SHP77 treated with DMSO at 0.1 percent for 48 hours (cell line): ENCODE results near the gene AMDHD2.
"Not testable (repeated sequence)": the region's sequence is repeated elsewhere in the genome, so short reads cannot be mapped to it uniquely, and the experiment has no call there.

Source experiments
- DNase-seq: peaks from one replicate; lab custom pipeline; 2025; lab: John Stamatoyannopoulos, UW

AMDHD2 gene, protein sequence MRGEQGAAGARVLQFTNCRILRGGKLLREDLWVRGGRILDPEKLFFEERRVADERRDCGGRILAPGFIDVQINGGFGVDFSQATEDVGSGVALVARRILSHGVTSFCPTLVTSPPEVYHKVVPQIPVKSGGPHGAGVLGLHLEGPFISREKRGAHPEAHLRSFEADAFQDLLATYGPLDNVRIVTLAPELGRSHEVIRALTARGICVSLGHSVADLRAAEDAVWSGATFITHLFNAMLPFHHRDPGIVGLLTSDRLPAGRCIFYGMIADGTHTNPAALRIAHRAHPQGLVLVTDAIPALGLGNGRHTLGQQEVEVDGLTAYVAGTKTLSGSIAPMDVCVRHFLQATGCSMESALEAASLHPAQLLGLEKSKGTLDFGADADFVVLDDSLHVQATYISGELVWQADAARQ

DNA sequence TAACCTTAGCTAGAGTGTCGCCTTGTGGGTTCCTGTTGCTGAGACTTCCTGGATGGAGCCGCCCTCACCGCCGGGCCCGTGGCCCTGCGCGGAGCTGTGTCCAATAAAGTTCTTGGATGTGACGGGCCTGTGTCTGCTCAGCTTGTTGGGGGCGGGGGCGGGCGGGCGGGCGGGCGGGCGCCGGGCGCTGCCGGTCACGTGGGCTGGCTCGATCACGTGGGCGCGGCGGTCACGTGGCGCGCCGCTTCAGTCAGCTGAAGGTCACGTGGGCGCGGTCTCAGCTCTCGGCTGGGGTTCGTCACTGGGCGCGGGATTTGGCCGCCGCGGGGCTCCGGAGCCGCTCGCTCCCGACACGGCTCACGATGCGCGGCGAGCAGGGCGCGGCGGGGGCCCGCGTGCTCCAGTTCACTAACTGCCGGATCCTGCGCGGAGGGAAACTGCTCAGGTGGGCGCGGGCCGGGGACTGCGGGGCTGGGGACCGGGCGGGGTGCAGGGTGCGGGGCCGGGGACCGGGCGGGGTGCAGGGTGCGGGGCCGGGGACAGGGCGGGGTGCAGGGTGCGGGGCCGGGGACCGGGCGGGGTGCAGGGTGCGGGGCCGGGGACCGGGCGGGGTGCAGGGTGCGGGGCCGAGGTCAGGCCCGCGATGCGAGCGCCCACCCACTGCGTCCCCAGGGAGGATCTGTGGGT is at the start of gene AMDHD2:
TSS of gene AMDHD2 (plus strand) at position 275 of the 687 bp plus-strand sequence. CDS start at position 363, 88 bp downstream.
- DNase-seq, result peak; percentile 54

DNA sequence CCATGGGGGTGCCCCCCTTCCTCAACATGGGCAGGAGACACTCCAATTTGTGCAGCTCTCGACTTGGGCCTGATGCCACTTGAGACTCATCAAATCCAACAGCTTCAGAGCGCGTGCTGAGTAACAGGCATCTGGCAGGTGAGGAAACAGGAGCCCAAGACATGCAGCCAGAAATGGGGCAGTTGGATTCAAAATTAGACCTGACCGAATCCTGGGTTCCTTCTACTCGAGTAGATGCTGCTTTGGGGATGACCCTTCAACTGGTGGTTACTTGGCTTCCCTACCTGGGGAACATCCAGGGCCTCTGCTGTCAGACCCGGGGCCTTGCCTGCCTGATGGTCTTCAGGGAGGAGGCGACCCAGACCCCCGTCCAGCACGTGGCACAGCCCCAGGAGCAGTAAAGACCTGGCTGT is 49.6 kb upstream of the AMDHD2 start:
- no peak for DNase-seq

DNA sequence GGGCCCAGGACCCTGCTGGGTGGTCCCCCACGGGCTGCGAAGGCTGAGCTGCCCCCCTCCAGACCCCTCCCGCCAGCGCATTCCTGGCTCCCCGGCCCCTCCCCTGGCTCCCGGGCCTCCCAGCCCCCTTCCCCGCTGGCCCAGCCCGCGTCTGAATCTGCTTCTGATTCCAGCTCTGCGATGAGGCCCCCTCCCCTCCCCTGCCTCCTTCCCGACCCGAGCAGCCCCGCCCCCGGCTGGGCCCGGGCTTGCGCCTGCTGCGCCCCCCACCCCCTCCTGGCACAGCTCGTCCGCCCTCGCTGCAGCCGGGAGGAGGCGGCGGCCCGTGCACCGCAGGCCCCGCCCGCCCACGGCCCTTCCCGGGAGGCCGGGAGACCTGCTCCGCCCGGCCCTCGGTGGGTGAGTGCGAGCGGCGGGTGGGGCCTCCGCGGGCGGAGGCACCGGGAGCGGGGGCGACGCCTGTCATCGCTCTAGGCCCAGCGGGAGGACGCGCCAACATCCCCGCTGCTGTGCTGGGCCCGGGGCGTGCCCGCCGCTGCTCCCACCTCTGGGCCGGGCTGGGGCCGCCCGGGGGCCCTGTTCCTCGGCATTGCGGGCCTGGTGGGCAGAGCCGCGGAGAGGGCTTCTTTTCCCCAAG is 49.0 kb upstream of the AMDHD2 start, which contains the start of gene NTN3:
TSS of gene NTN3 (plus strand) at position 282 of the 637 bp plus-strand sequence. CDS start 405 bp downstream, outside the sequence.
- DNase-seq, result no peak

DNA sequence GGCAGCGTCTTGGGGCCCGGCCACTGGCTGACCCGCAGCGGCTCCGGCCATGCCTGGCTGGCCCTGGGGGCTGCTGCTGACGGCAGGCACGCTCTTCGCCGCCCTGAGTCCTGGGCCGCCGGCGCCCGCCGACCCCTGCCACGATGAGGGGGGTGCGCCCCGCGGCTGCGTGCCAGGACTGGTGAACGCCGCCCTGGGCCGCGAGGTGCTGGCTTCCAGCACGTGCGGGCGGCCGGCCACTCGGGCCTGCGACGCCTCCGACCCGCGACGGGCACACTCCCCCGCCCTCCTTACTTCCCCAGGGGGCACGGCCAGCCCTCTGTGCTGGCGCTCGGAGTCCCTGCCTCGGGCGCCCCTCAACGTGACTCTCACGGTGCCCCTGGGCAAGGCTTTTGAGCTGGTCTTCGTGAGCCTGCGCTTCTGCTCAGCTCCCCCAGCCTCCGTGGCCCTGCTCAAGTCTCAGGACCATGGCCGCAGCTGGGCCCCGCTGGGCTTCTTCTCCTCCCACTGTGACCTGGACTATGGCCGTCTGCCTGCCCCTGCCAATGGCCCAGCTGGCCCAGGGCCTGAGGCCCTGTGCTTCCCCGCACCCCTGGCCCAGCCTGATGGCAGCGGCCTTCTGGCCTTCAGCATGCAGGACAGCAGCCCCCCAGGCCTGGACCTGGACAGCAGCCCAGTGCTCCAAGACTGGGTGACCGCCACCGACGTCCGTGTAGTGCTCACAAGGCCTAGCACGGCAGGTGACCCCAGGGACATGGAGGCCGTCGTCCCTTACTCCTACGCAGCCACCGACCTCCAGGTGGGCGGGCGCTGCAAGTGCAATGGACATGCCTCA is 48.3 kb upstream of the AMDHD2 start:
- no peak for DNase-seq

DNA sequence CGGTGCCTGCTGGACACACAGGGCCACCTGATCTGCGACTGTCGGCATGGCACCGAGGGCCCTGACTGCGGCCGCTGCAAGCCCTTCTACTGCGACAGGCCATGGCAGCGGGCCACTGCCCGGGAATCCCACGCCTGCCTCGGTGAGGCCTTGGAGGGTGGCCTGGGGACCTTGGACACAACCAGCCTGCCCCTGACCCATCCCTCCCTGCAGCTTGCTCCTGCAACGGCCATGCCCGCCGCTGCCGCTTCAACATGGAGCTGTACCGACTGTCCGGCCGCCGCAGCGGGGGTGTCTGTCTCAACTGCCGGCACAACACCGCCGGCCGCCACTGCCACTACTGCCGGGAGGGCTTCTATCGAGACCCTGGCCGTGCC is 47.7 kb upstream of the AMDHD2 start:
- no peak for DNase-seq

DNA sequence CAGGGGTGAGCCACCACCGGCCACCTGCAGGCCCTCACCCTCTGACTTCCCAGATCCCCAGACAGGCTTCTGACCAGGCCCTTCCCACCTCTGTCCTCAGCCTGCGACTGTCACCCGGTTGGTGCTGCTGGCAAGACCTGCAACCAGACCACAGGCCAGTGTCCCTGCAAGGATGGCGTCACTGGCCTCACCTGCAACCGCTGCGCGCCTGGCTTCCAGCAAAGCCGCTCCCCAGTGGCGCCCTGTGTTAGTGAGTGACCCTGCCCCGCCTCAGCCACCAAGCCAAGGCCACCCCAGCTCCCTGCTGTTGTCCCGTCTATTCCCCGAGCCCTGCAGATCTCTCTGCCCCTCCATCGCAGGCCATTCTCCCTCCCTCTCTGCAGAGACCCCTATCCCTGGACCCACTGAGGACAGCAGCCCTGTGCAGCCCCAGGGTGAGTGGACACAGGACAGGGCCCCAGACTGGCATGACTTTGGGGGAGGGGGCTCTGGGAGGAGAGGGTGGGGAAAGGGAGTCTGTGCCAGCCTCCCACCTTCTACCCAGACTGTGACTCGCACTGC is 47.2 kb upstream of the AMDHD2 start:
- DNase-seq, result no peak

DNA sequence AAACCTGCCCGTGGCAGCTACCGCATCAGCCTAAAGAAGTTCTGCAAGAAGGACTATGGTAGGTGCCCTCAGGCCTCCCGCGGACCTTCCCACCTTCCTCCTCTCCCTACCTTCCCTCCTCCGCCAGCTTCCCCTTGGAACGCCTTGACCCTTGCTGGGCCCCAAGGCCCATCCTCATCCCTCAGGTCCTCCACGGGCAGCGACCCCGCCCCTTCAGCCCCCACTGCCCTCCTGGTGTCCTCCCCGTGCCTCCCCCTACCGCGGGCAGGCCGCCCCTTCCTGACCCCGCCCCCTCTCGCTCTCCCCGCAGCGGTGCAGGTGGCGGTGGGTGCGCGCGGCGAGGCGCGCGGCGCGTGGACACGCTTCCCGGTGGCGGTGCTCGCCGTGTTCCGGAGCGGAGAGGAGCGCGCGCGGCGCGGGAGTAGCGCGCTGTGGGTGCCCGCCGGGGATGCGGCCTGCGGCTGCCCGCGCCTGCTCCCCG is 46.7 kb upstream of the AMDHD2 start:
- no peak for DNase-seq

DNA sequence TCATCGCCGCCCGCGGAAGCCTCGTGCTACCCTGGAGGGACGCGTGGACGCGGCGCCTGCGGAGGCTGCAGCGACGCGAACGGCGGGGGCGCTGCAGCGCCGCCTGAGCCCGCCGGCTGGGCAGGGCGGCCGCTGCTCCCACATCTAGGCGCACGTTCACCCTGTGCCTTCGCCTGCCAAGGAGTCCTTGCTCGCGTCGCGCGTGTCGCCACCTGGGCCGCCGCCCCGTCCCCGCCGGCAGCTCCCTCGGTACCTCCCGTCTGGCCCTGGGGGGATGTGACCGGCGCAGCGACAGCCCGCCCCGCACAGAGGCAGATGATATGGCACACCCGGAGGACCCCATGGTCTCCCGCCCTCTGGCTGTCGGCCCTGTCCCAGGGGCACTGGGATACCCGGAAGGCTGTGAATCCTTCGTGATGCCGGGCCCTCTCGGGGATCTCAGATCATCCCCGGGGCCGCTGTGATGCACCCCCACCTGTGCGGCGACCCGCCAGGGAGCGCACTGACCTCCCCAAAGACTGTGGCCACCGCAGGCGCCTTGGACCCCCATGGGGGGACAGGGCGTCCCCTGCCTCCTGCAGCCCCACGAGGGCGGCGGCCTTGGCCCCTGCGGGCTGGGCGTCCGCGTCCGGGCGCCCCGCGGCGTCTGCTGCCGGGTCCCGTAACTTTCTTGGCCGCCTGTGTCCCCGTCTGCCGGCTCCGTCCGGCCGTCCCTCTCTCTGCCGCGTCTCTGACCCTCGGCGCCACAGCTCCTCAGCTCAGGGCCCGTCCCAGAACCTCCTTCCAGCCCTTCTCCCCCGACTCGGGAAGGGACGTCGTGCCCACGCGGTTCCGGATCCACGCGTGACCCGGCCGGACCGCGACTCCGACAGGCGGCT is 45.9 kb upstream of the AMDHD2 start:
- no peak for DNase-seq

DNA sequence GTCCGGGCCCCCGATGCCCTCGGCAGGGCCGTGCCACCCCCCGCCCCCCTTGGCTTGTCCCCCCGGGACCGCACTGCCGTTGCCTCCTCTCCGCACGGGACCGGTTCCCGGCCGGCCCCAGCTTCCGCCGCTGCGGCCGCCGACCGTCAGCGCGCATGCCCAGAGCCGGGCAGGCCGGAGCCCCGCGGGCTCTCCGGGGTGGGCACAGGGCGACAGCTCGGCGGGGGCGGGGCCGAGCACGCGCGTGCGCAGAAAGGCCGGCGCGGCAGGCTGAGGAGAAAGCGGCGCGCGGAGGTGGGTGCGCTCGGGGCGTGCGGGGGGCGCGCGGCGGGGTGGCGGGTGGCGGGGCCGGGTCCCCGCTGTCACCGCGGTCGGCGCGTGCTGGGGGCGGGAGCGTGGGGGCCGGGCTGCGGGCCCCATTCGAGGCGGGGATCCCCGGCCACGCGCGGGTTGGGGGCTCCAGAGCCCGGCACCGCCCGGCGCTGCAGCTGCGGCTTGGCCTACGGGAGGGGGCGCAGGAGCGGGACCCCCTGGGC is 45.2 kb upstream of the AMDHD2 start, which contains the start of gene TBC1D24:
TSS of gene TBC1D24 (plus strand) at position 251 of the 536 bp plus-strand sequence. CDS start 21,022 bp downstream, outside the sequence.
- DNase-seq, result peak; percentile 20

DNA sequence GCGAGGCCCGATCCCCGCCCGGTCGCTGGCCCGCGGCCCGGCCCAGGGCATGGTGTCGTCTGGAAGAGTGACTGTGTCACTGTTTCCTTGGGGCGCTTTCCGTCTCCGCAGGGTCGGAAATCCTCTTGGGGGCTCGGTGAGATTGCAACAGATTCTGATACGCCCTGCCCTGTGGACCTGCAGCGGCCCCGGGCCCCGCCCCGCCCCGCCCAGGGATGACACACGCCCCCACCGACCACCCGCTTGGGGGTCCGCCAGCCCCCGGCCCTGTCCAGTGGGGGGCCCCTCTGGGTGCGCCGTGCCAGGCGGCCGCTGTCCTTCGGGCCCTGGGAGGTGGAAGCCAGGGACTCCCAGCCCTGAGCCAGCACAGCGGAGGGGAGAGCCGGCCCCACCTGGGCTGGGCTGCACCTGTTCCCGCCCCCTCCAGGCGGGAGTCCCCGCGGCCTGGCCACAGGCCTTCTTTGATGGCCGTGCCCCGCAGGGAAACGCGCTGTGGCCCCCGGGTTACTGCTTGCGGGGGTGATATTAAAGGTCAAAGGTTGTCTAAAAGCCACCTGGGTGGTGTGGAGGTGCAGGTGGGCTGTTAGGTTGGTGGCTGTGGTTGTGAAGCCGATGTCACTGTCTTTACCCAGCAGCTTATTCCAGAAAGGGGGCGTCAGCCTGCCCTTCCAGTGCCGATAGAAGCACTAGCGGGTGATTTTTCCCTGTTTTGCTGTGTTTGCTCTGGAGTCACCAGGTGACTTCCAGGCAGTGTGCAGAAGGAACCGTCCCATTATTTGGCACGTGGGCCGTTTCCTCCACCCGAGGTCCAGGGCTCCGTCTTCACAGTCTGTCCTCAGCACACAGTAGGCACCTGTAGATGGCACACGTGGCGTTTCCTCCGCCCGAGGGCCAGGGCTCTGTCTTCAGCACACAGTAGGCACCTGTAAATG is 44.5 kb upstream of the AMDHD2 start:
- DNase-seq, result no peak

DNA sequence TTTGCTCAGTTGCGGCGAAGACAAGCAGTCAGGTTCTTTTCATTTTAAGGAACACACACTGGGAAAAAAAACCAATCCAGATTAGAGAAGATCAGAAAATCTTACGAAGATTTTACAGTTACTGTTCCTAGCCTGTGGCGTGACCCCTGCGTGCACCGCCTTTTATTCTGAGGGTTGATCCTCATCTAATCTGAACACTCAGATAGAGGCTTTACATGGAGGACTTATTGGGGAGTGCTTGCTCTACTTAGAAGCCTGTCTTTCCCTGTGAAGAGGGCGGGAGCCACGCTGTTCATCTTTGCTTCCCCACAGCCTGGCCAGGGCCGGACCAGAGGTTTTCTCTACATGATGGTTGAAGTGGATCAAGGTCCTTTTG is 43.8 kb upstream of the AMDHD2 start:
- DNase-seq, result no peak

DNA sequence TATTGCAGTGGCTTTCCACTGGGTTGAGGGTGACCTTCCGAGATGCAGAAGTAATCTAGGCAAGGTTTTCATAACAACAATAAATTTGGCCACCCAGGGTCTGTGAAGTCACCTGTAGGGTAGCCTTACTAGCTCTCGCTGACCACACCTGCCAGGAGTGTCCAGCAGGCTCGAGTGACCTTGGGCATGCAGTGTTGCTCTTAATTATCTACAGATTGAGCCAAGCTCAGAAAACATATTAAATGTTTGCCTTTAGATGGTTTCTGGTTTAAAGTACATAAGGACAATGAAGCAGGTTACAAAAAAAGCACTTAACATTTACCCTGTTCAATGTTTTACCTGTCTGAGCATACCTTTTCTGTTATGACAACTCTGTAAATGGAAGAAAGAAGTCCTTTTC is 43.4 kb upstream of the AMDHD2 start:
- no peak for DNase-seq

DNA sequence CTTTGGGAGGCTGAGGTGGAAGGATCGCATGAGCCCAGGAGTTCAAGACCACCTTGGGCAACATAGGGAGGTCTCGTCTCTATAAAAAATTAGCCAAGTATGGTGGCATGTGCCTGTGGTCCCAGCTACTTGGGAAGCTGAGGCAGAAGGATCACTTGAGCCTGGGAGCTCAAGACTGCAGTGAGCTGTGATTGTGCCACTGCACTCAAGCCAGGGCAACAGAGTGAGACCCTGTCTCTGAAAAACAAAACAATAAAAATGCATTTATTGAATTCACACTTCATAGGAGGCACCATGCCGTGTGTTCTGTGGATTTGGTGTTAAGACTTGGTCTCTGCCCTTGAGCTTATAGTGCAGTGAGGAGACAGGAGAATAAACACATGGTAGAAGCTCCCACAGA is 42.8 kb upstream of the AMDHD2 start:
- no peak for DNase-seq

DNA sequence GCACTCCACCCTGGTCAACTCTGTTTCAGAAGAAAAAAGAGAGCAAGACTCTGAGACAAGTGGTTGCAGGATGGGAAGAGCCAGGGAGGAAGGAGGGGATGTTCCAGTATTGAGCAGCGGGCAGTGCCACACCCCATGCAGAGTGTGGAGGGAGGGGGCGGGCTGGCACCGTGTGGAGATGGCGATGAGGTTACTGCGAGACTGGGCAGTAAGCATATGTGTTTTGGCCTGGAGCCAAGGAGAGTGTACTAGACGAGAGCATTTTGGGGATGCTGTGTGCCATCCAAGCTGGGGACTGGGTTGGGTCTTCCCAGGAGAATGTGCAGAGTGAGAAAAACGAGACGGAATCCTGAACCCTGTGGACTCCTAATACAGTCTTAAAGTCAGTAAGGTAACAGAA is 41.9 kb upstream of the AMDHD2 start:
- DNase-seq, result no peak

DNA sequence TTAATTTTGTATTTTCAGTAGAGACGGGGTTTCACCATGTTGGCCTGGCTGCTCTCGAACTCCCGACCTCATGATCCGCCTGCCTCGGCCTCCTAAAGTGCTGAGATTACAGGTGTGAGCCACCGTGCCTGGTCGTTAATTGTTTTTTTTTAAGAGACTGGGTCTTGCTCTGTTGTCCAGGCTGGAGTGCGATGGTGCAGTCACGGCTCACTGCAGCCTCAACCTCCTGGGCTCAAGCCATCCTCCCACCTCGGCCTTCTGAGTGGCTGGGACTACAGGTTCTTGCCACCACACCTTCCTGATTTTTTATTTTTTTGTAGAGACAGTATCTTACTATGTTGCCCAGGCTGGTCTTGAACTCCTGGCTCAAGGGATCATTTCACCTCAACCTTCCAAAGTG is 40.2 kb upstream of the AMDHD2 start:
- not testable (repeated sequence) for DNase-seq

DNA sequence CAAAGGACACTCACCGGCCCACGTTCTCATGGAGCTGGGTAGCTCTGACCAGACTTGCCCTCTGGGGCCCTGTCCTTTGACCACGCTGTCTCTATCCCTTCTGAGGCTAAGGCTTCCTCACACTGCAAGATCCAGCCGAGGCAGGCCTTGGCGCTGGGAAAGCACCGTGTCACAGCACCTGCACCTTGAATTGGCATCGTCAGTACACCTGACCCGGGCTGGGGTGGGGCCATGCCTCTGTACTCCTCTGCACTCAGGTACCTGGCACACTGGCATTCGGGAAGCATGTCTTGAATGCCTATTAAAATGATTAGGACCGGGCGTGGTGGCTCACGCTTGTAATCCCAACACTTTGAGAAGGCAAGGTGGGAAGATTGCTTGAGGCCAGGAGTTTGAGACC is 39.2 kb upstream of the AMDHD2 start:
- DNase-seq, result no peak

DNA sequence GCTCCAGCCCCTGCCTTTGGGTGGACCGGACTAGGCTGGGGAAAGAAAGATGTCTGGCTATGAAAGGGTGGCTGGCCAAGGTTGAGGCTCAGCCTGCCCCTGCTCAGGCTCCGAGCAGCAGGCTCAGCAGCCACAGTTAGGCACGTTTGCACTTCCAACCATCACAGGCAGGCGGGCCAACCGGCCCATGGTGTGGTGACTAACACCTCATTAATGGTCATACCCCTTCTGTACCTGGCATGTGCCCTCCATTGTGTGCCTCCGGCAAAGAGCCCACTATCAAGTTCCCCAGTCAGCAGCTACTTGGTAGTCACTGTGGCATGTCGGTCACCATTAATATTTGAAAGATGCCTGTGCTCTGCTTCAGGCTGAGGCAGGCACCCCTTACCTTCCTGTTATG is 38.5 kb upstream of the AMDHD2 start:
- no peak for DNase-seq

DNA sequence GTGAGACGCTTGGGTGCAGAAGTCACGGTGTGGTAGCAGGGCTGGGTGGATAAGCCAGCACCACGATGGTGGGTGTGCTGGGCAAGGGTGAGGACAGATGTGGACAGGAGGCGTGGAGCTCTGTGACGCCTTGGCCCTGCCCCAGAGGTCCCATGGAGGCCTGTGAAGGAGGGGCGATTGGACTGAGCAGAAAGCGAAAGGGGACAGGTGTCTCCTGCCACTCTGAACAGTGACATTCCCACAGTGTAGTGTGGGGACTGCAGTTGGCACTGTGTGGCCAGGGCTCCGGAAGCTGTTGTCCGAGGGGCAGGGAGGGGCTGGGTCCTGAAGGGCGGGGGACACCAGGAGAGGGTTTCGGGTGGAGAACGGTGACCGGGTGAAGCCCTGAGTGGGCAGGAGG is 37.9 kb upstream of the AMDHD2 start:
- no peak for DNase-seq
